GM12873 (cell line): ENCODE results near the gene VPS13D.

Experiments
- CTCF ChIP-seq: IDR thresholded peaks from 2 replicates; pipeline ENCODE4 v1.5.1; 2012; ENCODE audit warnings: low read depth, mild to moderate bottlenecking, moderate library complexity, low read length, control low read depth; ENCODE audit not compliant: insufficient read depth; ENCODE audit errors: missing control alignments

Gene VPS13D

GRCh38 chr1:12398479-12398878 lies 168.6 kb downstream of the VPS13D start:
- no peak for TF ChIP-seq CTCF

GRCh38 chr1:12400027-12400693 lies 170.3 kb downstream of the VPS13D start:
- no peak for TF ChIP-seq CTCF

DNA sequence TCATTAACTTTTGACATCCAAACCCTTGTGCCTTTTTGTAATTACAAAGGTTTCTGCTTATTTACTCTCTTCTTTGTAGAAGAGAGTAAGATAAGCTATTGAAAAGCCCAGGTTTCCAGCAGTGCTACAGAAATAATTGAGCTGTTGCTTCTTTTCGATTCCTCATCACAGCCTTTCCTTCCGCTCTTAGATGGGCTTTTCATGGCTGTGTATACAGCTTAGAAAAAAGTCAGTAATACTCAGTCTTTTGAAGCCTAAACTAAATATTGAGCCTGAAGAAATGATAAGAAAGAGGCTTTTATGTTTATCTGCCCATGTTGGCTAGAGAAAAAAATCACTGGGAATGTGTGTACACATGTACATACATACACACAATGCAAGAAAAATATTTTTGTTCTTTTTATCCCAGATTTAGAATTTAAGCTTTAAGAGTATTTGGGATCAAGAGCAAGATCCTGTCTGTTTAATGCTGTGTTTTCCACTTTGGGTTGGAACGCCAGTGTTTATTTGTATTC lies 172.4 kb downstream of the VPS13D start:
- TF ChIP-seq CTCF = no peak

DNA sequence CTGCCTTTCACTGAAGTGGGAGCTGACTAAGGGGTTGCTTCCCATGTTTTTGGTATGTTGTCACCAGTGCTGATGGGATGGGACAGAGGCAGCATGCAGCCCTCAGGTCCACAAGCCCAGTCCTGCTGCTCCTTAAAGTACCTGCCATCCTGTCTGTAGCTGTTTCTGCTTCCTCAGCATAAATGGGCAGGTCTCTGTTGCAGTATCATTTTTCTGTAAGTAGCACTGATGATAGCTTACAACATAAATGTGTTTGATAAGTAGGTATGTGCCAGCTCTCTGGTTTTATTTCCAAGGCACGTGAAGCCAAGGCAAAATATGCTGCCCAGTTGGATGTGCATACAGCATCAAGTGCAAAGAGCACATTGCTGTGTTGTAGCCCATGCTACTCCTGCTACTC lies 173.0 kb downstream of the VPS13D start:
- no peak for TF ChIP-seq CTCF

GRCh38 chr1:12404918-12405317 lies 175.1 kb downstream of the VPS13D start:
- no peak for TF ChIP-seq CTCF

- TF ChIP-seq CTCF = no peak
These were observed 175.7 kb downstream of the VPS13D start for GRCh38 chr1:12405325-12406210.
